MM.1S (cell line): ENCODE data around the gene ZNF804A.

ENCODE experiments used
- DNase-seq: peaks from one replicate; pipeline ENCODE4 v3.0.0-alpha.2; 2015
- H2AFZ ChIP-seq: fragments of 300-600 bp; sonication (generic); 2 replicates; pipeline ENCODE4 v1.6.0; 2016; ENCODE audit warnings: antibody characterized with exemption, low read length
- H3F3A ChIP-seq: fragments of 300-600 bp; sonication (generic); 2 replicates; pipeline ENCODE4 v1.6.1; 2016; ENCODE audit warnings: mild to moderate bottlenecking, antibody characterized with exemption, low read length, moderate library complexity, mixed read lengths; ENCODE audit not compliant: insufficient read depth
- H3K27ac ChIP-seq: fragments of 300-600 bp; sonication (generic); 2 replicates; pipeline ENCODE4 v1.5.1; 2016; ENCODE audit warnings: mild to moderate bottlenecking, low read length
- H3K27me3 ChIP-seq: fragments of 300-600 bp; sonication (generic); replicated peaks from 2 replicates; pipeline ENCODE4 v1.6.0; 2016; ENCODE audit warnings: low read length; ENCODE audit not compliant: insufficient read depth
- H3K36me3 ChIP-seq: fragments of 300-600 bp; sonication (generic); replicated peaks from 2 replicates; pipeline ENCODE4 v1.6.1; 2016; ENCODE audit warnings: mild to moderate bottlenecking, low read length, mixed read lengths; ENCODE audit not compliant: insufficient read depth
- H3K4me1 ChIP-seq: fragments of 300-600 bp; sonication (generic); 2 replicates; pipeline ENCODE4 v1.6.1; 2016; ENCODE audit warnings: low read length, mixed read lengths
- H3K4me2 ChIP-seq: fragments of 300-600 bp; sonication (generic); 2 replicates; pipeline ENCODE4 v1.6.0; 2016; ENCODE audit warnings: low read depth, low read length
- H3K4me3 ChIP-seq: fragments of 300-600 bp; sonication (generic); 2 replicates; pipeline ENCODE4 v1.5.1; 2016; ENCODE audit warnings: low read length, mixed read lengths
- H3K79me2 ChIP-seq: fragments of 300-600 bp; sonication (generic); 2 replicates; pipeline ENCODE4 v1.6.1; 2016; ENCODE audit warnings: mixed run types, low read length, mixed read lengths
- H3K9ac ChIP-seq: fragments of 300-600 bp; sonication (generic); 2 replicates; pipeline ENCODE4 v1.6.1; 2016; ENCODE audit warnings: low read length, mixed read lengths
- H3K9me2 ChIP-seq: fragments of 300-600 bp; sonication (generic); replicated peaks from 2 replicates; pipeline ENCODE4 v1.6.1; 2016; ENCODE audit warnings: mild to moderate bottlenecking, low read length, mixed read lengths; ENCODE audit not compliant: insufficient read depth
- H3K9me3 ChIP-seq: fragments of 300-600 bp; sonication (generic); replicated peaks from 2 replicates; pipeline ENCODE4 v1.6.1; 2016; ENCODE audit warnings: mild to moderate bottlenecking, low read length, mixed read lengths; ENCODE audit not compliant: insufficient read depth
- H4K20me1 ChIP-seq: fragments of 300-600 bp; sonication (generic); 2 replicates; pipeline ENCODE4 v1.6.1; 2016; ENCODE audit warnings: mild to moderate bottlenecking, low read length, moderate library complexity, mixed read lengths; ENCODE audit not compliant: insufficient read depth
- EZH2 ChIP-seq: fragments of 300-600 bp; sonication (generic); optimal IDR thresholded peaks from 2 replicates; pipeline ENCODE3; 2017; ENCODE audit warnings: low read depth, mild to moderate bottlenecking, antibody characterized with exemption, low read length, mixed read lengths
- EZH2phosphoT487 ChIP-seq: fragments of 300-600 bp; sonication (generic); IDR thresholded peaks from 2 replicates; pipeline ENCODE4 v1.6.1; 2018; ENCODE audit warnings: antibody characterized with exemption, low read length
- TF ChIP-seq, protein P1 (sequence below): fragments of 300-600 bp; sonication (generic); IDR thresholded peaks from 2 replicates; pipeline ENCODE4 v1.5.1; 2016; ENCODE audit warnings: antibody characterized with exemption, low read length, mixed read lengths

The ZNF804A gene

DNA sequence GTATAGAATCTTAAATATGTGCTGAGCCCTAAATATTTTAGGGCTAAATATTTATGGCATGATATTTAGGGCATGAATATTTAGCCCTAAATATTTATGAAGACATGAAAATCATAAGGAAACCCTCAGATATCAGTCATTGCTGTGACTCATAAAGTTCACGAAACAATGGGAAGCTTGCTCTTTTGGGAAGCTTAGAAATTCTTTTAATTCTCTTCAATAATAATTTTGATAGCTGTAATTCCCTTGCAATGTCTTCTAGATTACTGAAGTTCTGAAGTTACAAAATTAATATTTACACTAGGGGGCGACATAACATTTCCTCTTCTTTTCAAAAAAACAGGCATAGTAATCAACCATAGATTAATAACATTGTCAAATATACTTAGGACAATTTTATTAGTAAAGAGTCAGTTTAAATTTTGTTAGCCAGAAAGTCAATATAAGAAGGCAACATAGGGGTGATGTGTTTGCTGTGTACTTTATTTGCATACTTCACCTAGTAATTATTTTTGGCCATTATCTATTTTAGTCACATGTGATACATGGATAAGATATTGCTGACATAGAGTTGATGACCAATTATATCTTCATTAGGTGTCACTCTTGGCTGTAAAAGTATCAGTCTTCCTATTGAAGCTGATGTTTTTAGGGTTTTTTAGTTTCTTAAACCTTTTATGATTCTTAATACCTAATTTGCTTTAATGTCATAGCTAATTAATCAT, 13.2 kb downstream of the ZNF804A start:
- Histone ChIP-seq H3K9me3 (no peaks in the 10 kb centered on the region), H3K9me2 (no peaks in the 10 kb centered on the region), H3K36me3 (no peaks in the 10 kb centered on the region), H3K27ac (no peak overlapping the region), H4K20me1 (no peaks in the 10 kb centered on the region), H3K9ac (no peak overlapping the region), H3F3A (no peaks in the 10 kb centered on the region), H3K4me2 (no peak overlapping the region), H3K27me3 (no peaks in the 10 kb centered on the region), H2AFZ (no peak overlapping the region), H3K4me1 (no peaks in the 10 kb centered on the region), H3K79me2 (peaks cover 58% of the 10 kb centered on the region), H3K4me3 (no peak overlapping the region)
- peak; percentile 50 for DNase-seq
- TF ChIP-seq EZH2, result no peak
- TF ChIP-seq, protein P1, sequence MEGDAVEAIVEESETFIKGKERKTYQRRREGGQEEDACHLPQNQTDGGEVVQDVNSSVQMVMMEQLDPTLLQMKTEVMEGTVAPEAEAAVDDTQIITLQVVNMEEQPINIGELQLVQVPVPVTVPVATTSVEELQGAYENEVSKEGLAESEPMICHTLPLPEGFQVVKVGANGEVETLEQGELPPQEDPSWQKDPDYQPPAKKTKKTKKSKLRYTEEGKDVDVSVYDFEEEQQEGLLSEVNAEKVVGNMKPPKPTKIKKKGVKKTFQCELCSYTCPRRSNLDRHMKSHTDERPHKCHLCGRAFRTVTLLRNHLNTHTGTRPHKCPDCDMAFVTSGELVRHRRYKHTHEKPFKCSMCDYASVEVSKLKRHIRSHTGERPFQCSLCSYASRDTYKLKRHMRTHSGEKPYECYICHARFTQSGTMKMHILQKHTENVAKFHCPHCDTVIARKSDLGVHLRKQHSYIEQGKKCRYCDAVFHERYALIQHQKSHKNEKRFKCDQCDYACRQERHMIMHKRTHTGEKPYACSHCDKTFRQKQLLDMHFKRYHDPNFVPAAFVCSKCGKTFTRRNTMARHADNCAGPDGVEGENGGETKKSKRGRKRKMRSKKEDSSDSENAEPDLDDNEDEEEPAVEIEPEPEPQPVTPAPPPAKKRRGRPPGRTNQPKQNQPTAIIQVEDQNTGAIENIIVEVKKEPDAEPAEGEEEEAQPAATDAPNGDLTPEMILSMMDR, result peak; percentile 63

DNA sequence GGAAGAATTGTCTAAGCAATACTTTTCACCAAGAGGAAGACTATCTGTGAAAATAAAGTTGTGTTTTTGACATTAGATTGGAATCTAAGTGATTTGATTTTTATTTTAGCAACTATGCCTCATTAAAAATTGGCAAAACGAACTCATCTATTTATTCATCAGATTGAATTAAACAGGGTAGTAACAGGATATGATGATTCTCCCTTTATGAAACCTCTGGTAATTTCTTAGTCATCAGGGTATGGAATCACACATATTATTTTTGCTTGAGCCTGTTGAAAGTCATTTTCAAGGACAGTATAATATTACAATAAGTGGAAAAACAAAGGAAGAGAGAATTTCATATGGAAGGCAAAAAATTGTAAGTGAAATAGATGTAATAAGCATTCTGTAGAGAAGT, 22.0 kb downstream of the ZNF804A start:
- Histone ChIP-seq H3K4me3 (no peak overlapping the region), H3K9me2 (no peaks in the 10 kb centered on the region), H3K79me2 (peaks cover 17% of the 10 kb centered on the region), H3K4me2 (no peak overlapping the region), H2AFZ (no peak overlapping the region), H3K27me3 (no peaks in the 10 kb centered on the region), H3K9me3 (no peaks in the 10 kb centered on the region), H3K4me1 (no peaks in the 10 kb centered on the region), H3K27ac (no peak overlapping the region), H4K20me1 (no peaks in the 10 kb centered on the region; the same call in 1 of the 2 replicates), H3K36me3 (no peaks in the 10 kb centered on the region), H3F3A (no peaks in the 10 kb centered on the region), H3K9ac (no peak overlapping the region)
- no peak for TF ChIP-seq EZH2
- TF ChIP-seq, protein P1, result no peak
- TF ChIP-seq EZH2phosphoT487, result no peak
- no peak for DNase-seq

DNA sequence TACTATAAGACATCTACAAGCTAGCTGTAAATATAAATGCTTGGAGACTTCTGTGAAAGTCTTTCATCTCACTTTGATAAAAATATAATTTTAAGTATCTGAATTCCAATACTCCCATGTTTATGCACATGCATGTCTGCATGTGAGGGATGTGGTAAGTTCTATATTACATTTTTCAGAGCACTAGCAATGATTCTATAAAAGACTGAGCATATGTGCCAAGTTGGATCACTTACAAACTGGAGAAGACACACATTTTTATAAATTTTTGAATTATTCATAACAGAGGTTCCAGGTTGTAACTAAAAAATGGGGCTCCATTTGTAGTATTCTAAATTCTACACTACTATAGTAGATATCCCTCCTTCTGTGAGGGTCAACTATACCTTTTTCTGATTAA, 26.0 kb downstream of the ZNF804A start:
- Histone ChIP-seq H3K27ac (no peak overlapping the region), H3K27me3 (no peaks in the 10 kb centered on the region), H3K9me2 (no peaks in the 10 kb centered on the region), H2AFZ (no peak overlapping the region), H3K79me2 (peaks cover 13% of the 10 kb centered on the region), H3K36me3 (no peaks in the 10 kb centered on the region), H3K4me2 (no peak overlapping the region), H3K9me3 (no peaks in the 10 kb centered on the region), H3F3A (no peaks in the 10 kb centered on the region), H3K9ac (no peak overlapping the region), H3K4me3 (no peak overlapping the region), H3K4me1 (no peaks in the 10 kb centered on the region), H4K20me1 (no peaks in the 10 kb centered on the region; the same call in 1 of the 2 replicates)
- TF ChIP-seq, protein P1, result no peak
- no peak for DNase-seq
